ENCODE results near the gene ZFPL1. TPM values are rescaled to one million over a fixed set of nuclear protein-coding genes. Genes with fewer than 3 reads are reported as not detected.

Gene ZFPL1
- total and polyA plus RNA-seq, 9 of the 15 experiments (the other 6 are each of a cell fraction or from before 2014, with no cell fraction given) = 3.7 to 37.5 (median 22.7) TPM

- TF ChIP-seq SMAD4 (CRISPR knock-in tag; conservative IDR thresholded peaks at IDR 0.05) = peak; percentile 34
- no peak for TF ChIP-seq CHAMP1 (IDR thresholded peaks at IDR 0.05)
- TF ChIP-seq RAD51 (IDR thresholded peaks at IDR 0.05; ENCODE audit: borderline replicate concordance, low read depth) = no peak
- no peak for TF ChIP-seq CBX8 (IDR thresholded peaks at IDR 0.05; ENCODE audit: borderline replicate concordance, extremely low read depth, low read depth, low read length, poor library complexity, severe bottlenecking)
- TF ChIP-seq ZNF586 (CRISPR knock-in tag; conservative IDR thresholded peaks at IDR 0.05) = no peak
- no peak for TF ChIP-seq RBM17 (IDR thresholded peaks at IDR 0.05; ENCODE audit: borderline replicate concordance, low read depth, low read length)
- TF ChIP-seq, protein P1, sequence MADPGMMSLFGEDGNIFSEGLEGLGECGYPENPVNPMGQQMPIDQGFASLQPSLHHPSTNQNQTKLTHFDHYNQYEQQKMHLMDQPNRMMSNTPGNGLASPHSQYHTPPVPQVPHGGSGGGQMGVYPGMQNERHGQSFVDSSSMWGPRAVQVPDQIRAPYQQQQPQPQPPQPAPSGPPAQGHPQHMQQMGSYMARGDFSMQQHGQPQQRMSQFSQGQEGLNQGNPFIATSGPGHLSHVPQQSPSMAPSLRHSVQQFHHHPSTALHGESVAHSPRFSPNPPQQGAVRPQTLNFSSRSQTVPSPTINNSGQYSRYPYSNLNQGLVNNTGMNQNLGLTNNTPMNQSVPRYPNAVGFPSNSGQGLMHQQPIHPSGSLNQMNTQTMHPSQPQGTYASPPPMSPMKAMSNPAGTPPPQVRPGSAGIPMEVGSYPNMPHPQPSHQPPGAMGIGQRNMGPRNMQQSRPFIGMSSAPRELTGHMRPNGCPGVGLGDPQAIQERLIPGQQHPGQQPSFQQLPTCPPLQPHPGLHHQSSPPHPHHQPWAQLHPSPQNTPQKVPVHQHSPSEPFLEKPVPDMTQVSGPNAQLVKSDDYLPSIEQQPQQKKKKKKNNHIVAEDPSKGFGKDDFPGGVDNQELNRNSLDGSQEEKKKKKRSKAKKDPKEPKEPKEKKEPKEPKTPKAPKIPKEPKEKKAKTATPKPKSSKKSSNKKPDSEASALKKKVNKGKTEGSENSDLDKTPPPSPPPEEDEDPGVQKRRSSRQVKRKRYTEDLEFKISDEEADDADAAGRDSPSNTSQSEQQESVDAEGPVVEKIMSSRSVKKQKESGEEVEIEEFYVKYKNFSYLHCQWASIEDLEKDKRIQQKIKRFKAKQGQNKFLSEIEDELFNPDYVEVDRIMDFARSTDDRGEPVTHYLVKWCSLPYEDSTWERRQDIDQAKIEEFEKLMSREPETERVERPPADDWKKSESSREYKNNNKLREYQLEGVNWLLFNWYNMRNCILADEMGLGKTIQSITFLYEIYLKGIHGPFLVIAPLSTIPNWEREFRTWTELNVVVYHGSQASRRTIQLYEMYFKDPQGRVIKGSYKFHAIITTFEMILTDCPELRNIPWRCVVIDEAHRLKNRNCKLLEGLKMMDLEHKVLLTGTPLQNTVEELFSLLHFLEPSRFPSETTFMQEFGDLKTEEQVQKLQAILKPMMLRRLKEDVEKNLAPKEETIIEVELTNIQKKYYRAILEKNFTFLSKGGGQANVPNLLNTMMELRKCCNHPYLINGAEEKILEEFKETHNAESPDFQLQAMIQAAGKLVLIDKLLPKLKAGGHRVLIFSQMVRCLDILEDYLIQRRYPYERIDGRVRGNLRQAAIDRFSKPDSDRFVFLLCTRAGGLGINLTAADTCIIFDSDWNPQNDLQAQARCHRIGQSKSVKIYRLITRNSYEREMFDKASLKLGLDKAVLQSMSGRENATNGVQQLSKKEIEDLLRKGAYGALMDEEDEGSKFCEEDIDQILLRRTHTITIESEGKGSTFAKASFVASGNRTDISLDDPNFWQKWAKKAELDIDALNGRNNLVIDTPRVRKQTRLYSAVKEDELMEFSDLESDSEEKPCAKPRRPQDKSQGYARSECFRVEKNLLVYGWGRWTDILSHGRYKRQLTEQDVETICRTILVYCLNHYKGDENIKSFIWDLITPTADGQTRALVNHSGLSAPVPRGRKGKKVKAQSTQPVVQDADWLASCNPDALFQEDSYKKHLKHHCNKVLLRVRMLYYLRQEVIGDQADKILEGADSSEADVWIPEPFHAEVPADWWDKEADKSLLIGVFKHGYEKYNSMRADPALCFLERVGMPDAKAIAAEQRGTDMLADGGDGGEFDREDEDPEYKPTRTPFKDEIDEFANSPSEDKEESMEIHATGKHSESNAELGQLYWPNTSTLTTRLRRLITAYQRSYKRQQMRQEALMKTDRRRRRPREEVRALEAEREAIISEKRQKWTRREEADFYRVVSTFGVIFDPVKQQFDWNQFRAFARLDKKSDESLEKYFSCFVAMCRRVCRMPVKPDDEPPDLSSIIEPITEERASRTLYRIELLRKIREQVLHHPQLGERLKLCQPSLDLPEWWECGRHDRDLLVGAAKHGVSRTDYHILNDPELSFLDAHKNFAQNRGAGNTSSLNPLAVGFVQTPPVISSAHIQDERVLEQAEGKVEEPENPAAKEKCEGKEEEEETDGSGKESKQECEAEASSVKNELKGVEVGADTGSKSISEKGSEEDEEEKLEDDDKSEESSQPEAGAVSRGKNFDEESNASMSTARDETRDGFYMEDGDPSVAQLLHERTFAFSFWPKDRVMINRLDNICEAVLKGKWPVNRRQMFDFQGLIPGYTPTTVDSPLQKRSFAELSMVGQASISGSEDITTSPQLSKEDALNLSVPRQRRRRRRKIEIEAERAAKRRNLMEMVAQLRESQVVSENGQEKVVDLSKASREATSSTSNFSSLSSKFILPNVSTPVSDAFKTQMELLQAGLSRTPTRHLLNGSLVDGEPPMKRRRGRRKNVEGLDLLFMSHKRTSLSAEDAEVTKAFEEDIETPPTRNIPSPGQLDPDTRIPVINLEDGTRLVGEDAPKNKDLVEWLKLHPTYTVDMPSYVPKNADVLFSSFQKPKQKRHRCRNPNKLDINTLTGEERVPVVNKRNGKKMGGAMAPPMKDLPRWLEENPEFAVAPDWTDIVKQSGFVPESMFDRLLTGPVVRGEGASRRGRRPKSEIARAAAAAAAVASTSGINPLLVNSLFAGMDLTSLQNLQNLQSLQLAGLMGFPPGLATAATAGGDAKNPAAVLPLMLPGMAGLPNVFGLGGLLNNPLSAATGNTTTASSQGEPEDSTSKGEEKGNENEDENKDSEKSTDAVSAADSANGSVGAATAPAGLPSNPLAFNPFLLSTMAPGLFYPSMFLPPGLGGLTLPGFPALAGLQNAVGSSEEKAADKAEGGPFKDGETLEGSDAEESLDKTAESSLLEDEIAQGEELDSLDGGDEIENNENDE (IDR thresholded peaks at IDR 0.05; ENCODE audit: low read depth, low read length) = no peak
- 0 out of 2 replicates have a peak, but pooled peaks have one; percentile 18 for TF ChIP-seq CEBPG (CRISPR knock-in tag; IDR thresholded peaks at IDR 0.05)
- no peak for TF ChIP-seq CEBPG (tag; conservative IDR thresholded peaks at IDR 0.05 in 1 of 2, IDR thresholded peaks at IDR 0.05 in 1 of 2)
- TF ChIP-seq TCF7L2 (IDR thresholded peaks at IDR 0.05; ENCODE audit: low read depth, low read length) = no peak
- no peak for TF ChIP-seq EZH2 (IDR thresholded peaks at IDR 0.05; ENCODE audit: borderline replicate concordance, low read depth, low read length)
- peak in 1 of 2 experiments; percentile 65; a peak in 1 of 4 replicates for TF ChIP-seq HDAC1 (IDR thresholded peaks at IDR 0.05)
Observed at GRCh38 chr11:65040847-65041622, 43.0 kb upstream of the ZFPL1 start, which contains the start of gene SAC3D1 (continued).

Measured in K562 (cell line).